Measurements from ENCODE around the gene FAM53C. TPM values are rescaled to one million over a fixed set of nuclear protein-coding genes. Genes with fewer than 3 reads are reported as not detected.

FAM53C gene
- total RNA-seq, 2 experiments from 2014 or later, result 81.0 to 83.8 TPM

GRCh38 chr5:138366632-138367382 is 28.7 kb downstream of the FAM53C start:
- no peak for DNase-seq
- Histone ChIP-seq H3K4me1 (ENCODE audit: insufficient read depth, low read length) (peaks cover 20% of the 10 kb centered on the region), H3K27ac (ENCODE audit: low read depth in 1 of 2, low read length in 2 of 2) (no peak overlapping the region), H3K4me3 (ENCODE audit: low read length) (no peak overlapping the region), H3K36me3 (ENCODE audit: insufficient read depth, low read length) (peaks cover 5% of the 10 kb centered on the region), H3K9me3 (ENCODE audit: control insufficient read depth in 1 of 2, insufficient read depth in 1 of 2, low read length in 2 of 2) (no peaks in the 10 kb centered on the region), H3K27me3 (ENCODE audit: control insufficient read depth in 1 of 2, insufficient read depth in 2 of 2, low read length in 2 of 2) (no peaks in the 10 kb centered on the region)
- POLR2A ChIA-PET, result interaction anchor here (0.7 kb wide), 1 partner anchor 14 kb away, joined by 4 read pairs; no protein-coding TSS in a partner anchor
- peaks cover 14% of the 10 kb centered on the region for H3K36me3 Mint-ChIP-seq (ENCODE audit: low read depth)
- TF ChIP-seq, protein P1, sequence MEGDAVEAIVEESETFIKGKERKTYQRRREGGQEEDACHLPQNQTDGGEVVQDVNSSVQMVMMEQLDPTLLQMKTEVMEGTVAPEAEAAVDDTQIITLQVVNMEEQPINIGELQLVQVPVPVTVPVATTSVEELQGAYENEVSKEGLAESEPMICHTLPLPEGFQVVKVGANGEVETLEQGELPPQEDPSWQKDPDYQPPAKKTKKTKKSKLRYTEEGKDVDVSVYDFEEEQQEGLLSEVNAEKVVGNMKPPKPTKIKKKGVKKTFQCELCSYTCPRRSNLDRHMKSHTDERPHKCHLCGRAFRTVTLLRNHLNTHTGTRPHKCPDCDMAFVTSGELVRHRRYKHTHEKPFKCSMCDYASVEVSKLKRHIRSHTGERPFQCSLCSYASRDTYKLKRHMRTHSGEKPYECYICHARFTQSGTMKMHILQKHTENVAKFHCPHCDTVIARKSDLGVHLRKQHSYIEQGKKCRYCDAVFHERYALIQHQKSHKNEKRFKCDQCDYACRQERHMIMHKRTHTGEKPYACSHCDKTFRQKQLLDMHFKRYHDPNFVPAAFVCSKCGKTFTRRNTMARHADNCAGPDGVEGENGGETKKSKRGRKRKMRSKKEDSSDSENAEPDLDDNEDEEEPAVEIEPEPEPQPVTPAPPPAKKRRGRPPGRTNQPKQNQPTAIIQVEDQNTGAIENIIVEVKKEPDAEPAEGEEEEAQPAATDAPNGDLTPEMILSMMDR (IDR thresholded peaks at IDR 0.05), result no peak
- peaks cover 54% of the 10 kb centered on the region for H3K4me1 Mint-ChIP-seq (ENCODE audit: low read depth)
- ATAC-seq (ENCODE audit: poor library complexity), result no peak
- no peaks in the 10 kb centered on the region for H3K9me3 Mint-ChIP-seq
- CTCF ChIA-PET, result interaction anchor here (1.6 kb wide), 1 partner anchor 12 kb away, joined by 5 read pairs; no protein-coding TSS in a partner anchor
- intact Hi-C loops (cut with DNase I, micrococcal nuclease), result no loop called here
- no peak overlapping the region for H3K27ac Mint-ChIP-seq
- no peaks in the 10 kb centered on the region for H3K27me3 Mint-ChIP-seq
- H3K4me3 Mint-ChIP-seq, result no peak overlapping the region

GRCh38 chr5:138369261-138369660 is 31.2 kb downstream of the FAM53C start:
- Histone ChIP-seq H3K4me1 (ENCODE audit: insufficient read depth, low read length) (peaks cover 18% of the 10 kb centered on the region), H3K4me3 (ENCODE audit: low read length) (no peak overlapping the region), H3K36me3 (ENCODE audit: insufficient read depth, low read length) (peaks cover 16% of the 10 kb centered on the region), H3K27ac (ENCODE audit: low read depth in 1 of 2, low read length in 2 of 2) (peak overlapping the region in 1 of 2 donors; percentile 9), H3K9me3 (ENCODE audit: control insufficient read depth in 1 of 2, insufficient read depth in 1 of 2, low read length in 2 of 2) (no peaks in the 10 kb centered on the region), H3K27me3 (ENCODE audit: control insufficient read depth in 1 of 2, insufficient read depth in 2 of 2, low read length in 2 of 2) (no peaks in the 10 kb centered on the region)
- no peak overlapping the region for H3K4me3 Mint-ChIP-seq
- ATAC-seq (ENCODE audit: poor library complexity) (no peak), DNase-seq (peak in 2 of 14 experiments; percentile 25 to 36)
- H3K36me3 Mint-ChIP-seq (ENCODE audit: low read depth), result peaks cover 24% of the 10 kb centered on the region
- H3K9me3 Mint-ChIP-seq, result no peaks in the 10 kb centered on the region
- H3K4me1 Mint-ChIP-seq (ENCODE audit: low read depth), result peaks cover 54% of the 10 kb centered on the region
- ChIA-PET CTCF (interaction anchor here (1.3 to 6.4 kb wide), 2 partner anchors 17 kb away, joined by 10 to 32 read pairs; partner anchors contain the start of gene KDM3B), POLR2A (interaction anchor here (3.3 kb wide), 1 partner anchor 16 kb away, joined by 12 read pairs; the partner anchor contains the start of gene KDM3B)
- H3K27me3 Mint-ChIP-seq, result no peaks in the 10 kb centered on the region
- TF ChIP-seq, protein P1 (IDR thresholded peaks at IDR 0.05), result no peak
- intact Hi-C loops (cut with DNase I, micrococcal nuclease), result no loop called here
- peak overlapping the region; percentile 24 for H3K27ac Mint-ChIP-seq

DNA sequence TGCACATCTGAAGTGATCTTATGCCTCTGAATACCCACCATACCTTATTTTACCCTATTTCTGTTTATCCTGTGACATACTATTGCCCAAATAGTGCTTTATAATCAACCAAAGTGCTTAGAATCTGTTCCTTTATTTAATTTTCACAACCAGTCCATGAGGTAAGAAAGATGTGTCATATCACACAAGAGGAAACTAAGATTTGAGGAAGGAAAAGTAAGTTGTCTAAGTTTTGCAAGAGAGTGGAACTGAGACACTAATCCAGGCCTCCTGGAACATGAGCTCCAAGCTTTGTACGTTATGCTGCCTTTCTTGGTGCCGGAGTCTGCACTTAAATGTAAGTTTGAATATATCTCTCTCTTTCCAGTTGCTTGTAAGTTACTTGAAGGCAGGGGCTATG is 31.6 kb downstream of the FAM53C start:
- Histone ChIP-seq H3K9me3 (ENCODE audit: control insufficient read depth in 1 of 2, insufficient read depth in 1 of 2, low read length in 2 of 2) (no peaks in the 10 kb centered on the region), H3K4me1 (ENCODE audit: insufficient read depth, low read length) (peaks cover 18% of the 10 kb centered on the region), H3K27ac (ENCODE audit: low read depth in 1 of 2, low read length in 2 of 2) (no peak overlapping the region), H3K36me3 (ENCODE audit: insufficient read depth, low read length) (peaks cover 17% of the 10 kb centered on the region), H3K4me3 (ENCODE audit: low read length) (no peak overlapping the region), H3K27me3 (ENCODE audit: control insufficient read depth in 1 of 2, insufficient read depth in 2 of 2, low read length in 2 of 2) (no peaks in the 10 kb centered on the region)
- ATAC-seq (ENCODE audit: poor library complexity) (no peak), DNase-seq (peak in 3 of 14 experiments; percentile 17 to 39 (median 36))
- H3K4me1 Mint-ChIP-seq (ENCODE audit: low read depth), result peaks cover 50% of the 10 kb centered on the region
- no peaks in the 10 kb centered on the region for H3K27me3 Mint-ChIP-seq
- TF ChIP-seq, protein P1 (IDR thresholded peaks at IDR 0.05), result no peak
- H3K36me3 Mint-ChIP-seq (ENCODE audit: low read depth), result peaks cover 24% of the 10 kb centered on the region
- intact Hi-C loops (cut with DNase I, micrococcal nuclease), result no loop called here
- POLR2A ChIA-PET, result interaction anchor here (3.3 kb wide), 1 partner anchor 17 kb away, joined by 12 read pairs; the partner anchor contains the start of gene KDM3B
- peak overlapping the region; percentile 24 for H3K27ac Mint-ChIP-seq
- H3K4me3 Mint-ChIP-seq, result no peak overlapping the region
- CTCF ChIA-PET, result interaction anchor here (6.4 kb wide), 1 partner anchor 17 kb away, joined by 32 read pairs; the partner anchor contains the start of gene KDM3B
- H3K9me3 Mint-ChIP-seq, result no peaks in the 10 kb centered on the region

Measured in CD4-positive, alpha-beta T cell (primary cell).